Measurements from ENCODE around the gene C2orf42.
"Not testable (repeated sequence)": the region's sequence is repeated elsewhere in the genome, so short reads cannot be mapped to it uniquely, and the experiment has no call there.

The C2orf42 gene

DNA sequence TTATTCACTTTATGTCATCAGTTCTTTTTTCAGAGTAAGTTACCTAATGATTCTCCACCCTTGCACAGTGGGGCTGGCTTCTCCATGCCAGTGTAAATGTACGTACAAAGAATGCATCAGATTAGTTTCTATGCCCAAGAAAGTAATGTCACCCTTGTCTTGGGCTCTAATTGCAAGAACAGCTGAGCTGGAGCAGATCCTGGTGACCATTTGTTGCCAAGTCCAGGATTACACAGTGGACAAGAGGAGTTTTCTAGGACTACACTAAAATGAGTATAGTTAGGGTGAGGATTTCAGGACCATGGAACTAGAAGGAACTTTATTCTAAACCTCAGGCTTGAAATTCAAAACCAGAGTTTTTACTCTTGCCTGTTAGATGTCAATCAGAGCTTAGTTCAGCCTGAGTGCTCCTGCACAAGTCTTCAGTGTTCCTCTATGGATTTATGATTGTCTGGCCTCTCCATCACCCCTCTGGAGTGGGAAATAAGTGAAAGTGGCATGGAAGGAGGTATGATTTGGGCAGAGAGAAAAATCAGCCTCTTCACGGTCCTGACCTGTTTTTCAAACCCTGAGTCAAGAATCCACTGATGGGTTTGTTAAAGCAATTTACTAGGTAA is 73.8 kb downstream of the C2orf42 start:
- TF ChIP-seq, protein P1, sequence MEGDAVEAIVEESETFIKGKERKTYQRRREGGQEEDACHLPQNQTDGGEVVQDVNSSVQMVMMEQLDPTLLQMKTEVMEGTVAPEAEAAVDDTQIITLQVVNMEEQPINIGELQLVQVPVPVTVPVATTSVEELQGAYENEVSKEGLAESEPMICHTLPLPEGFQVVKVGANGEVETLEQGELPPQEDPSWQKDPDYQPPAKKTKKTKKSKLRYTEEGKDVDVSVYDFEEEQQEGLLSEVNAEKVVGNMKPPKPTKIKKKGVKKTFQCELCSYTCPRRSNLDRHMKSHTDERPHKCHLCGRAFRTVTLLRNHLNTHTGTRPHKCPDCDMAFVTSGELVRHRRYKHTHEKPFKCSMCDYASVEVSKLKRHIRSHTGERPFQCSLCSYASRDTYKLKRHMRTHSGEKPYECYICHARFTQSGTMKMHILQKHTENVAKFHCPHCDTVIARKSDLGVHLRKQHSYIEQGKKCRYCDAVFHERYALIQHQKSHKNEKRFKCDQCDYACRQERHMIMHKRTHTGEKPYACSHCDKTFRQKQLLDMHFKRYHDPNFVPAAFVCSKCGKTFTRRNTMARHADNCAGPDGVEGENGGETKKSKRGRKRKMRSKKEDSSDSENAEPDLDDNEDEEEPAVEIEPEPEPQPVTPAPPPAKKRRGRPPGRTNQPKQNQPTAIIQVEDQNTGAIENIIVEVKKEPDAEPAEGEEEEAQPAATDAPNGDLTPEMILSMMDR (conservative IDR thresholded peaks at IDR 0.05), result no peak
- no peak for TF ChIP-seq ZFX (IDR thresholded peaks at IDR 0.05)
- H3K27ac ChIP-seq, result no peak overlapping the region

DNA sequence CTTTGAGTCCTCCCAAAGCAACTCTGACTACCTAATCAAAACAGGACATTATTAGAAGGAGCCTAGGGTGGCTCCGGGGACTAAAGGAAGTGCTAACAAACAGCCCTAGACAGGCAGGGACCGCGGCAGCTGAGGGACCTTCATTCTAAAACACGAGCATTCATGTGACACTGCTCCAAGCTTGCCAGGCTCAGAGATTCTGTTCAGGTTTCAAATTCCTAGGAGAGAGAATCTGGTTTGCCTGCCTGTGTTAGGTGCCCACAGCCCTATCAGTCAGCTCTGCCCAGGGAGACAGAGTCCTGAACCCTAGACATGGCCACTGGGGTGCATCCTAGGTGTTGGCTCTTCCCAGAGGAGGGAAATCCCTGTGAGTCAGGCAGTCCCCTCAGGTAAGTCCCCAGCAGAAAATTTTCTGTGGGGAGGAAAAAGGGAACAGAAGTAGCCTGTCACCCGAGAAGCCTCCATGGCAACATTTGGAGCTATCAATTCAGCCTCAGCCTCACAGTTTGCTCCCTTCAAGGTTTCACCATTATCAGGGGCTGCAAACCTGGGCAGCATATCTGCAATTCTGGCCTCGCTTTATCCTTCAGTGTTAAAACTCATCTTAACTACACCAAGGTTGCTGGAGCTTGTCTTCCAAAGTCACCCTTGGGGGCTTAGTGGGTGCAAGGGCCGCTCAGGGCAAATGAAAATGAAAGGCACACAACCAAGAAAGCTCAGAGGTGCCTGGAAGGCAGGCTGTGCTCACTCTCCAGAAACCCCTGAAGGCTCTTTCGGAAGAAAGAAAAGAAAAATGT is 75.0 kb downstream of the C2orf42 start:
- TF ChIP-seq, protein P1 (conservative IDR thresholded peaks at IDR 0.05), result no peak
- no peak for TF ChIP-seq ZFX (IDR thresholded peaks at IDR 0.05)
- no peak overlapping the region for H3K27ac ChIP-seq

DNA sequence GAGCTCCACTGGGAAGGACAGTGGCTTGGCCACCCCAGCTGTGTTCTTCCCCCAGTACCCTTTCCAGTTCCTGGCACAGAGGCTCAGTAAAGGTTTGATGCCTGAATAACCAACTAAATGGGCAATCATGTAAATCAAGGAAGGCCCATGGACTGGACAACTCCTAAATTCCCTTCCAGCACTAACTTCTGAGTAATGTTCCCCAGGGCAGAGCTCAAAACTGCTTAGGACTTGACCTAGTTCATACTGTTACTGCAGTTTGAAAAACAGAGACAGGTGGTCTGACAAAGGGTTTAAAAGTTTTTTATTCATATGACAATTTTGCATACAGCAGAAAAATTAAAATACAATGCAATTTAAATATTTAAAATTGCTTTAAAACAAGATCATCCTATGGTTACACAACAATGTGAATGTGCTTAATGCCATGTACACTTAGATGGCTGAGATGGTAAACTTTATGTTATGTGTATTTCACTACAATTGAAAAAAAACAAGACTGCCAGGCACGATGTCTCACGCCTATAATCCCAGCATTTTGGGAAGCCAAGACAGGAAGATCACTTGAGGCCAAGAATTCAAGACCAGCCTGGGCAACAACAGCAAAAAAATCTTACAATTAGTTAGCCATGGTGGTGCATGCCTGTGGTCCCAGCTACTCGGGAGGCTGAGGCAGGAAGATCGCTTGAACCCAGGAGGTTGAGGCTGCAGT is 77.3 kb downstream of the C2orf42 start:
- no peak overlapping the region for H3K27ac ChIP-seq
- TF ChIP-seq ZFX (IDR thresholded peaks at IDR 0.05), result no peak
- TF ChIP-seq, protein P1 (conservative IDR thresholded peaks at IDR 0.05), result no peak

DNA sequence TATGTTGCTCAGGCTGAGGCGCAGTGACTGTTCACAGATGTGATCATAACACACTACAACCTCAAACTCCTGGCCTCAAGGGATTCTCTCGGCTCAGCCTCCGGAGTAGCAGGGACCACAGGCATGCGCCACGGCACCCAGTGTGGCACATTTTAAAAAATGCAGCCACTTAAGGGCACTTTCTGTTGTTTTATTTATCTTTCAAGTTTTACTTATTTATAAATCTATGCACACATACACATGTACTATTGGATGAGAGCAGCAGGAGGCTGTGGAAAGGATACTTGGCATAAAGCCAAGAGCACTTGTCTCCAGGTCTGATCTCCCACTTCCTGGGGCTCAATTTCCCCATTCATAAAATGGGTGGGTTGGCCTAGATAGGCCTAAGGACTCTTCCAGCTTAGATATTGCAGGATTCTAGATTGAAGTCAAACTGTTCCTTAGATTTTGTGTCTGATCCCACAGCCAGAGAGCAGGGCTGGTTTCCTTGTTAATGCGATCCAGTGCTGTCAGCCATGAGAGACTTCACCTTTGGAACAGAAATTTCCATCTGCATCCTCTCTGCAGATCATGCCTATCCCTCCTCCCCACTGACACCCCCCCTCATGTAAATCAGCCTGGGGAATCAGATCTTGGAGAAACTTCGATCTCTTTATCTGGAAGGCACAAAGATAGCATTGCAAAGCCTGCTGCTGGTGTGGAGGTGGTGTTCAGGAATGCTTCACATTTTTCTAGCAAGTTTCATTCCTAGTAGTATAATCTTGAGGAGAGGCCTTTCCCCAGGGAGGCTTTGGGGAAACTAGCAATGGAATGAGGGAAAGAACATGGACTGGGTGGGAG is 78.8 kb downstream of the C2orf42 start:
- no peak overlapping the region for H3K27ac ChIP-seq
- TF ChIP-seq ZFX (IDR thresholded peaks at IDR 0.05), result no peak
- TF ChIP-seq, protein P1 (conservative IDR thresholded peaks at IDR 0.05), result no peak

DNA sequence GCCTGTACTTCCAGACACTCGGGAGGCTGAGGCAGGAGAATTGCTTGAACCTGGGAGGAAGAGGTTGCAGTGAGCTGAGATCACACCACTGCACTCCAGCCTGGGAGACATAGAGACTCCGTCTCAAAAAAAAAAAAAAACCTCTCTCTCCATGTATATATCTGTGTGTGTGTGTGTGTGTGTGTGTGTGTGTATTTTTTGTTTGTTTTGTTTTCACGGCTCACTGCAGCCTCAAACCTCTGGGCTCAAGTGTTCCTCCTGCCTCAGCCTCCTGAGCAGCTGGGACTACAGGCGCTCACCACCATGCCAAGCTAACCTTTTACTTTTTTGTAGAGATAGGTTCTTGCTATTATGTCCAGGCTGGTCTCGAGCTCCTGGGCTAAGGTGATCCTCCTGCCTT is 80.4 kb downstream of the C2orf42 start:
- H3K27ac ChIP-seq, result not testable (repeated sequence)

DNA sequence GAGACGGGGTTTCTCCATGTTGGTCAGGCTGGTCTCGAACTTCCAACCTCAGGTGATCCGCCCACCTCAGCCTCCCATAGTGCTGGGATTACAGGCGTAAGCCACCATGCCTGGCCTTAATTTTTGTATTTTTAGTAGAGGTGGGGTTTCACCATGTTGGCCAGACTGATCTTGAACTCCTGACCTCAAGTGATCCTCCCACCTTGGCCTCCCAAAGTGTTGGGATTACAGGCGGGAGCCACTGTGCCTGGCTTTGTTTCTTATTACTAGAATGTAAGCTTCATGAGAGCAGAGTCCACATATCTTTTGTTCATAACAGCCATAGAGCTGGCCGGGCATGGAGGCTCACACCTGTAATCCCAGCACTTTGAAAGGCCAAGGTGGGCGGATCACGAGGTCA is 84.7 kb downstream of the C2orf42 start:
- H3K27ac ChIP-seq, result not testable (repeated sequence)

DNA sequence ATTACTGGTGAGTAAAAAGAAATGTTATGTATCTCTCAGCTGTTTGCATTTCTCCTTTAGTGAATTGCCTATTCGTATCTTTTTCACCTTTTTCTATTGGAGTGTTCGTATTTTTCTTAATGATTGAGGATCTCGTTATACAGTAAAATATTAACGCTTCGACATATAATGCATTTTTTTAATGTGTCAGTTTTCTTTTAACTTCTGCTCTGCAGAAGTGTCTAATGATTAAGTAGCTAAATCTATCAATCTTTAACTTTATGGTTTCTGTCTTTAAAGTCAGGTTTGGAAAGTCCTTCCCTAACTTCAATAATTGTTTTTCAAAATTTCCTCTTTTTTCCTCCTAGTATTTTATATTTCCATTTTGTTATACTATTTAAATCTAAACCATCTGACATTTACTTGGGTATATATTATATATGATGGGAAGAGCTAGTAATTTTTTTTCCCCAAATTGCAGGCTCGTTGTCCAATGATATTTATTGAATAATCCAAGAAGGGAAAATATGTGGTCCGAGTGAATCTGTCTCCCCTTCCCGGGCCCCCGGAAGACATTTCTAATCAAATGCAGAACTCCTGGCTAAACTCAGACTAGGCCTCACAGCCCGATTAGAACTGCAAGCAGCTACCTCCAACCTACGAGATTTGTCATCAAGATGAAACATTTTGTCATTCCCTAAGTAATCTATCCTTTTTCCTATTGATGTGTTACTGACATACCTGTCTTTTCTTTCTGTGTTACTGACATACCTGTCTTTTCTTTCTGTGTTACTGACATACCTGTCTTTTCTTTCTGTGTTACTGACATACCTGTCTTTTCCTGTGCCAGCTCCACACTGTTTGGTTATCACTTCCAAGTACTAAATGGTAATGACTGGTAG is 86.3 kb downstream of the C2orf42 start:
- no peak overlapping the region for H3K27ac ChIP-seq

More for the DNA sequence above, 86.3 kb downstream of the C2orf42 start:
- TF ChIP-seq, protein P1 (conservative IDR thresholded peaks at IDR 0.05), result no peak
- TF ChIP-seq ZFX (IDR thresholded peaks at IDR 0.05), result no peak

All from C4-2B (cell line).